Hepatocyte (in vitro differentiated cells): ENCODE measurements around the gene ZNF157.

Experiments
- CTCF ChIP-seq: fragments of 200-600 bp; sonication (generic); IDR thresholded peaks from 2 replicates; pipeline ENCODE4 v1.5.1; 2016; ENCODE audit warnings: antibody characterized with exemption, mild to moderate bottlenecking; ENCODE audit not compliant: poor library complexity
- EZH2 ChIP-seq: fragments of 200-600 bp; sonication (generic); IDR thresholded peaks from 2 replicates; pipeline ENCODE4 v1.6.1; 2016; ENCODE audit warnings: antibody characterized with exemption, mild to moderate bottlenecking, borderline replicate concordance
- EZH2phosphoT487 ChIP-seq: fragments of 200-600 bp; sonication (generic); IDR thresholded peaks from one replicate; pipeline ENCODE4 v1.6.1; 2018; ENCODE audit warnings: antibody characterized with exemption, mild to moderate bottlenecking, low read depth, moderate library complexity; ENCODE audit not compliant: unreplicated experiment, severe bottlenecking

- no peak for TF ChIP-seq CTCF
- TF ChIP-seq EZH2 = no peak
- no peak for TF ChIP-seq EZH2phosphoT487
Measured at GRCh38 chrX:47327902-47328301, 42.5 kb upstream of the ZNF157 start.
